Brain pericyte (primary cell): Measurements from ENCODE around the gene NAA11.
"Not testable (repeated sequence)": the region's sequence is repeated elsewhere in the genome, so short reads cannot be mapped to it uniquely, and the experiment has no call there.

Source experiments
- DNase-seq: peaks from one replicate; pipeline ENCODE4 v3.0.0-alpha.2; 2012; ENCODE audit warnings: low read depth, low spot score

The NAA11 gene

GRCh38 chr4:79308971-79309370, 16.9 kb downstream of the NAA11 start:
- DNase-seq = no peak

DNA sequence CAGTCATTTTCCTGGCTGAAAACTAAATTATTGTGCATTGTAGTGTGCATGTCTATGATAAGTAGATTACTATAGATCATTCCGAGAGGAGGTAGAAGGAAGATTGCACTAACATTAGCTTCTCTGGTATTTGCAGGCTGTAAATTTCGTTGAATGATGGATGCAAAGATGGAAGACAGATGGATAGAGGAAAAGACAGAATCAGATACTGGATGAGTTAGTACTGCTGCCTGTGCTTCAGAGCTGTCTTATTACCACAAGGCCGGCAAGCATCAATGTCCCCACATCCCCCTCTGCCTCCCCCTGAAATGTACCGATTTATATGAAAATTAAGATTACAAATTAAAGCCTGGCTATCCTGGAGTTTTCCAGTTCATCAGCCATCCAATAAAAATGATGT, 17.7 kb downstream of the NAA11 start:
- no peak for DNase-seq

GRCh38 chr4:79306795-79307194, 19.1 kb downstream of the NAA11 start:
- DNase-seq = no peak

DNA sequence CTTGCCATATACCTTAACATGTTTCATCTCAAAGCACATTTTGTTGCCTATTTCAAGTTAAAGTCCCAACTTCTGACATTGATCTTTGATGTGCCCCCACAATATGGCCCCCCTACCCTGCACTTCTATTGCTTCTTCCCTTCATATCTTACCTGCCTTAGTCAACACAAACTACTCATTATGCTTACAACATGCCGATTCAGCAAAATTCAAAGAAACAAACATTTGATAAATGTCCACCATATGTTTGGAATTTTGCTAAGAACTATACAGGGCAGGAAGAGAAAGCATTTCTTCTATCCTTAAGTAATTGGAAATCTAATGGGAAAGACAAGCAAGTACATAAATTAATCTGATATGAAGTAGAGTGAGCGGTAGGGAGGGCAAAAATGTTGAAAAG, 25.6 kb downstream of the NAA11 start:
- no peak for DNase-seq

DNA sequence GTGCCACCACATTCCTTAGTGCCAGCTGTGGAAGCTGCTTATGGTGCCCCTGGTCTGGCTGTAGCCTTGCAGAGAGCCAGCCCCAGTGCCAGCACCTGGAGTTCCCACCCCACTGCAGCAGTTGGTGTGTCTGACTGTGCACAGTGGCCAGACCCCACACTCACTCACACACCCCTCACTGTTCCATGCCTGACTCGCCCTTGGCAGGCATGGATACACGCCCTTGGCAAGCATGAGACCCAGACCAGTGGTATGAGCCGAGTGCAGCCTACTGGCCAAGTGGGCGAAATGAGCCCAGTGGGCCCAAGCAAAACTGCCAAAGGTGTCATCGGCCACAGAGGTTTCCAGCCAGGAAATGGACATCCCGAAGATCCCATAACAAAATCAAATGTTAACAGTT, 27.4 kb downstream of the NAA11 start:
- no peak for DNase-seq

GRCh38 chr4:79298027-79298426, 27.8 kb downstream of the NAA11 start:
- no peak for DNase-seq

DNA sequence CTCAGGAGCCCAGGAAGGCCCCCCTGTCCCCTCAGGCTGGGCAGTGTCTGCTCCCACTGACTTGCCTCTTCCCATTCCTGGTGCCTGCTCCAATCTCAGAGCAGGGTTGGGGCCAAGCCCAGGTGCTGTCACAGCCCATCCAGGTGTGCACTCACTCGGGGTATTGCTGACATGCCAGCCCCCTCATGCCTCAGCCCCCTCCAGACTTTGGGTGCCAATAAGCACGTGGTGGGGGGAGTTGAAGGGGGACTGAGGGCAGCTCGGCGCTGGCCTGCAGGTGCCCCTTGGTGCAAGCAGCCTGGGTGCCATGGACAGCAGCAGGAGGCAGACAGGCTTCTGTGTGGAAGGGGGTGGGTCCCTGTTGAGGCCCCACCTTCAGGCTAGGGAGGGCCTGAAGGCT, 28.4 kb downstream of the NAA11 start:
- no peak for DNase-seq

DNA sequence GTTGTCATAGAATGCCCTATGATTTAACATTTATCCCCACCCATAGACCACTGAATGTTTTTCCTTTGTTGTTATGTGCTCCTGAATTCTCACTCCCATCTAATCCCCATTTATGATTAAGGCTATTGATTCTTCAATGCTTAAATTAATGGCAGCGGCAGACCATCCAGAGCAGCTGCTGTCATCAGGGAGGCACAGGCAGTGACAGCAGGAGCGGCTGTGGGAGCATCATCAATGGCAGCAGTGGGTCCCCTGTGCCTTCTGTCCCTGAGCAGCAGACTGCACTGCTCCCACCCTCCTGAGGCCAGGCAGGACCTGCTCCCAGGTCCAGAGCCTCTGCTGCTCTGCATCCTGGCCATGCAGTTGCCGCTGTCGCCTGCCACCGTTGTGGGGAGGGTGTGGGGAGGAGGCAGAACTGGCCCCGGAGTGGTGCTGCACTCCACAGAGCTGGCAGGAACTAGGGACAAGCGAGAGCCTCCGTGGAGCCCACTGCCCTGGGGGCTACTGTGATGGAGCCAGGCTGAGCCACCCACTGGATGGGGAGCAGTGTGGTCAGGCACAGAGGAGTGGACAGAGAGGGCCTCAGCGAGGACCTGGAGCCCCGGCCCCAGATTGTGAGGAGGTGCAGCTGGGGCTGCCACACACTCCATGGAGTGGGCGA, 29.0 kb downstream of the NAA11 start:
- DNase-seq = no peak

GRCh38 chr4:79295086-79295485, 30.8 kb downstream of the NAA11 start:
- no peak for DNase-seq

GRCh38 chr4:79294064-79294463, 31.8 kb downstream of the NAA11 start:
- no peak for DNase-seq

GRCh38 chr4:79292008-79292407, 33.9 kb downstream of the NAA11 start:
- DNase-seq = no peak

- DNase-seq = no peak
These were observed 35.5 kb downstream of the NAA11 start for GRCh38 chr4:79290376-79290775.

- DNase-seq = no peak
These were observed 37.7 kb downstream of the NAA11 start for GRCh38 chr4:79288185-79288584.

DNA sequence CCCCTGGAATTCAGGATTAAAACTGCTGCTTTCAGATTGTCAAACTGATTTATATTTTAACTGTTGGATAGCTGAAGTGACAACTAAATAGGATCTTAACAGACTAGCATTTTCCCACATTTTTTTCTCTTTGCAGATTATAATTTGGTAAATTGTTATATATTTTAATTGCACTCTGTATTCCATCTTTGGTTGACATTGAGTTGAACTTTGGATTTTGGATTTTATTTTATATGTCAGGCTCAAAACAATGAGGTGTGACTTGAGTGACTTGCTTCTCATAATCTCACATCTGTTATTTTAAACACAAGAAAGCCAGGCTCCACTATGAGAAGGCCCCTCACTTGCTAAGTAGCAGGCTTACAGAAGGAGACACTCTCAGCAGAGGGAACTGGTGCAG, 38.1 kb downstream of the NAA11 start:
- no peak for DNase-seq

DNA sequence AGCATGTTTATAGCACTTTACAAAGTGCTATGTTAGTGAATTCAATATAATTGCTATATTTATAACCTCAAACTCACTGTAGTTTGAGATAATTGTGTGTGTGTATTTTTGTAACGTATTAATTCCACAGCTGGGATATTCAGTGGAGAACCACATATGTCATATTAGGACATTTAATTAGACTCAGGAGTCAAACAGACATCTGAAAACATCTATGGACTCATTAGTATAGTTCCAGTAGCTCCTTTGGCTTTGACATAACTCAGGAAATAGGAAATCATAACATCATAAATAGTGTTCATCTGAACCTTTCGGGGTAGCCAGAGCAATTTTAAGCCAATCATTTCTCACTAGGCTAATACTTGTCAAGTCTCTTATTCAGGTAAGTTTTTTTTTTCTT, 38.8 kb downstream of the NAA11 start:
- DNase-seq = no peak

- no peak for DNase-seq
These were observed 44.1 kb downstream of the NAA11 start for GRCh38 chr4:79281566-79282359.

GRCh38 chr4:79277467-79277866, 48.4 kb downstream of the NAA11 start:
- not testable (repeated sequence) for DNase-seq

DNA sequence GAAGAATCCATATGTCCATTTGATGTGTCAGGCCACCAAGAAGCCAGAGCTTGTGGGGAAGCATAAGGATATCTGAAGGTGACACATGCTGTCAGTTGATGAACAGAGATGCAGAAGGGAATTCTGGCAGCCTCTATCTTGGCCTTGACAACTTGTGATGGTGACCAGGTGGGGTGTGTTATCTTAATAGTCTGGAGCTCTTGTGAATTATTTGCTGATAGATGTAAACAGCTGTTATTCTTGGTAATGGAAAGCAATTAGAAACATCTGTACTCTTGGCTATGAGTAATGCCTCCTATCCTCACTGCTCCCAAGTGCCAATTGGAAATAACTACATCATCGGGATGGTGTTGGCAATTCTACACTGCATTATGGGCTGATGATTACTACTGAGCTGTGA, 51.9 kb downstream of the NAA11 start:
- no peak for DNase-seq

DNA sequence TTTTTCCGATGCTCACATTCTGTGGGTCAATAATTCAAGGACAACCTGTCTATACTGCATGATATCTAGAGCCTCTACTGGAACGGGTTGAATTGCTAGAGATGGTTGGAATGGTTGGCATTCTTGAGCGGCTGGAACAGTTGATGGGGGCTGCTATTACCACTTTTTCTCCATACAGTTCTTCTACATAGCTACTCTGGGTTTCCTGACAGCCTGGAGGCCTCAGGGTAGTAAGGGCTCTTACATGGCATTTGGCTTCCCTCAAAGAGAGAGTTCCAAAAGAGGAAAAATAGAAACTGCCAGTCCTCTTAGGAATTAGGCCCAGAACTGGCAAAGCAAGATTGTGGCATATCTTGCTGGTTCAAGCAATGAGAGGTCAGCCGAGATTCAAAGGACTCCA, 53.1 kb downstream of the NAA11 start:
- DNase-seq = no peak

DNA sequence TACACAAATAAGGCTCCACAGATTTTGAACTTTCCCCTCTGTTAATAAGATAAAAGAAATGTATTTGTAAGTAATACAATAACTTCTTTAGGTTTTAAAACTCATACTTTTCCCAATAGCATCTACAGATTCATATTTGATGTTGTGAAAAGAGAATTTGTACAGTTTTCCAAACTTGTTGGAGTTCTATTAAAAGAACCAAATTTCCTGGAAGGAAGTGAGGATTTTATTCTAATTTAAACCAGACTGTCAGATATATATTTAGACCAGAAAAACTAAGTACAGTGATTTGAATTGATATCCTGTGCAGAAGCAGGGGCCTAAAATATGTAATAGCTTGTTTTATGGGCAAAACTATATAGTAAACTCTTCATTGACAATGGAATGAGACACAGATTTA, 53.7 kb downstream of the NAA11 start:
- no peak for DNase-seq

DNA sequence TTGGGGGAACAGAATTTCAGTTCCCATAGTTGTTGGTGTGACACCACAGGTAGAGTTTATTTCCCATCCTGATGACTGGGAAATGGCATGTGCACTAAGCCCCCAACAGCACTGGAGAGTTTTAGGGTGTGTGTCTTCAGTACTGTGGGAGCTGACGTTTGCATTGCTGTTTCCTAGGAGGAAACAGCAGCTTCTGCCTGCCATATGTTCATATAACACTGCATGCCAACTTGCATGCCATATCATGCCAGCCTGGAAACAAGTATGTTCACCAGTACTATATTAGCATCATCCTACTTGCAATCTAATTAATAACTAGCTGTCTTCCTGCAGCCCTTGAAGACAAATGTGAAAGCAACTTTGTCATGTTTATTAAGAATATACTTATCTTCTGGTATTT, 58.2 kb downstream of the NAA11 start:
- DNase-seq = no peak
